Transverse colon (tissue), 4 donors: Measurements from ENCODE around the gene BIVM. TPM values are rescaled to one million over a fixed set of nuclear protein-coding genes. Genes with fewer than 3 reads are reported as not detected.

Source experiments
- DNase-seq: peaks from one replicate; pipeline ENCODE4 v3.0.0-alpha.2; 2019
- H3K27ac ChIP-seq, 4 donors: fragments of 200-600 bp; sonication (generic); 2 replicates each; pipeline ENCODE4 v1.5.1; 2016 to 2018; ENCODE audit warnings: inconsistent platforms in 4 of 4
- H3K27me3 ChIP-seq: fragments of 200-600 bp; sonication (generic); 2 replicates; pipeline ENCODE4 v1.5.1; 2017; ENCODE audit warnings: inconsistent platforms
- H3K36me3 ChIP-seq, 4 donors: fragments of 200-600 bp; sonication (generic); 2 replicates each; pipeline ENCODE4 v1.5.1; 2017 to 2019; ENCODE audit warnings: inconsistent platforms in 4 of 4
- H3K4me1 ChIP-seq, 4 donors: fragments of 200-600 bp; sonication (generic); 2 replicates each; pipeline ENCODE4 v1.5.1; 2017 to 2020; ENCODE audit warnings: inconsistent platforms in 4 of 4
- H3K4me3 ChIP-seq, 4 donors: fragments of 200-600 bp; sonication (generic); 1 replicate in 1 of 4; 2 replicates in 3 of 4; pipeline versions ENCODE4 v1.5.1 to v1.6.1; 2017 to 2019; ENCODE audit warnings: inconsistent platforms in 4 of 4
- H3K9me3 ChIP-seq, 2 donors: fragments of 200-600 bp; sonication (generic); 2 replicates each; pipeline ENCODE4 v1.5.1; 2017 to 2019; ENCODE audit warnings: inconsistent platforms in 2 of 2
- CTCF ChIP-seq, 5 experiments: fragments of 200-600 bp in 3 of 5; fragments of 450-650 bp in 2 of 5; sonication (generic) in 3 of 5; IDR thresholded peaks; 1 replicate in 2 of 5; 2 replicates in 3 of 5; pipeline ENCODE4 v1.5.1; 2016 to 2017; ENCODE audit warnings: antibody characterized with exemption in 5 of 5, inconsistent platforms in 3 of 5, mild to moderate bottlenecking in 2 of 5, moderate library complexity in 1 of 5
- EP300 ChIP-seq: sonication (generic); formaldehyde crosslinking; IDR thresholded peaks from one replicate; pipeline ENCODE4 v1.6.1; 2017; ENCODE audit warnings: antibody characterized with exemption, low read depth
- POLR2A ChIP-seq: fragments of 450-650 bp; IDR thresholded peaks from one replicate; pipeline ENCODE4 v1.6.1; 2016; ENCODE audit warnings: antibody characterized with exemption, mild to moderate bottlenecking, moderate library complexity
- POLR2AphosphoS5 ChIP-seq, 3 donors: sonication (generic); formaldehyde crosslinking; IDR thresholded peaks; one replicate each; pipeline ENCODE4 v1.6.1; 2016; ENCODE audit warnings: antibody characterized with exemption in 3 of 3
- WGBS, 2 donors: methylation state at CpG; one replicate each; pipeline ENCODE4 v1.1.5; 2018; ENCODE audit warnings: low coverage in 1 of 2; 5-methylcytosine and 5-hydroxymethylcytosine counted together
- in situ Hi-C, 4 donors: fragments of 200-750 bp; cut with MboI; loops; one replicate each; pipeline versions ENCODE4 v1.15.0 to v1.15.1; 2017; ENCODE audit warnings: low sequenced_read_pairs in 3 of 4, low pct_ligation_motif_present in 1 of 4, low pct_unique_long_range_greater_than_20kb in 1 of 4
- intact Hi-C: fragments of 100-400 bp; cut with DNase I; formaldehyde crosslinking; loops from one replicate; pipeline ENCODE4 v1.15.1; 2023; ENCODE audit warnings: low total_unique reads
- total RNA-seq, 4 donors: library from RNA; depleted of rRNA; stranded (reverse); fragments of >200 nt; gene quantifications; one replicate each; pipeline ENCODE4 v1.1.0, GENCODE V29; 2016

BIVM gene
- total RNA-seq, 4 donors from 2014 or later: 3.0 to 31.4 (median 23.9) TPM

GRCh38 chr13:102805680-102806079 lies 6.8 kb downstream of the BIVM start:
- Histone ChIP-seq H3K27ac (no peak overlapping the region), H3K9me3 (no peaks in the 10 kb centered on the region), H3K36me3 (peaks cover 0 to 4% (median 0%) of the 10 kb centered on the region in 4 donors), H3K27me3 (no peaks in the 10 kb centered on the region), H3K4me3 (no peak overlapping the region), H3K4me1 (peaks cover 0 to 22% (median 2%) of the 10 kb centered on the region in 4 donors)
- 93 to 97% methylated on average over 3 of the region's 3 CpGs for WGBS, 2 donors
- TF ChIP-seq EP300 (no peak), POLR2A (no peak), CTCF (IDR thresholded peaks at IDR 0.05) (no peak), POLR2AphosphoS5 (IDR thresholded peaks at IDR 0.05) (no peak)
- in situ Hi-C loops (no loop called here), intact Hi-C loops (no loop called here)
- DNase-seq: no peak

GRCh38 chr13:102807699-102808098 lies 8.8 kb downstream of the BIVM start:
- no peak overlapping the region for H3K27ac ChIP-seq
- no peaks in the 10 kb centered on the region for H3K27me3 ChIP-seq
- DNase-seq: no peak
- 94 to 100% methylated on average over 3 of the region's 3 CpGs for WGBS, 2 donors
- in situ Hi-C loops (no loop called here), intact Hi-C loops (no loop called here)
- peaks cover 0 to 9% (median 0%) of the 10 kb centered on the region in 4 donors for H3K4me1 ChIP-seq
- no peak overlapping the region for H3K4me3 ChIP-seq
- H3K36me3 ChIP-seq: peaks cover 0 to 18% (median 0%) of the 10 kb centered on the region in 4 donors
- H3K9me3 ChIP-seq: peaks cover 0 to 9% of the 10 kb centered on the region in 2 donors
- TF ChIP-seq EP300 (no peak), POLR2A (no peak), CTCF (IDR thresholded peaks at IDR 0.05) (no peak), POLR2AphosphoS5 (IDR thresholded peaks at IDR 0.05) (no peak)

GRCh38 chr13:102812611-102813287 lies 13.8 kb downstream of the BIVM start:
- no peak overlapping the region for H3K4me3 ChIP-seq
- intact Hi-C loops: no loop called here
- peaks cover 0 to 31% (median 2%) of the 10 kb centered on the region in 4 donors for H3K36me3 ChIP-seq
- TF ChIP-seq POLR2AphosphoS5 (IDR thresholded peaks at IDR 0.05): no peak
- TF ChIP-seq CTCF (IDR thresholded peaks at IDR 0.05): no peak
- in situ Hi-C loops: no loop called here
- peaks cover 0 to 9% of the 10 kb centered on the region in 2 donors for H3K9me3 ChIP-seq
- H3K4me1 ChIP-seq: peaks cover 0 to 9% (median 0%) of the 10 kb centered on the region in 4 donors
- H3K27me3 ChIP-seq: no peaks in the 10 kb centered on the region
- no peak for DNase-seq
- H3K27ac ChIP-seq: no peak overlapping the region

GRCh38 chr13:102814025-102814607 lies 15.2 kb downstream of the BIVM start:
- 80 to 89% methylated on average over 5 to 7 of the region's 7 CpGs for WGBS, 2 donors
- in situ Hi-C loops: no loop called here

More at GRCh38 chr13:102814025-102814607, 15.2 kb downstream of the BIVM start:
- intact Hi-C loops: no loop called here
- no peaks in the 10 kb centered on the region for H3K27me3 ChIP-seq
- TF ChIP-seq EP300 (no peak), POLR2AphosphoS5 (IDR thresholded peaks at IDR 0.05) (no peak)
- peaks cover 0 to 9% of the 10 kb centered on the region in 2 donors for H3K9me3 ChIP-seq
- peaks cover 0 to 3% (median 0%) of the 10 kb centered on the region in 4 donors for H3K4me1 ChIP-seq
- no peak overlapping the region for H3K27ac ChIP-seq
- DNase-seq: no peak
- H3K4me3 ChIP-seq: no peak overlapping the region
- H3K36me3 ChIP-seq: peaks cover 0 to 33% (median 2%) of the 10 kb centered on the region in 4 donors
